Osteocyte (in vitro differentiated cells): ENCODE results near the gene PAN3. TPM values are rescaled to one million over a fixed set of nuclear protein-coding genes. Genes with fewer than 3 reads are reported as not detected.

ENCODE experiments used
- DNase-seq: peaks from one replicate; pipeline ENCODE4 v3.0.0; 2021; ENCODE audit warnings: mixed read lengths; ENCODE audit not compliant: unreplicated experiment; ENCODE audit errors: extremely low spot score
- H3K27ac Mint-ChIP-seq: one replicate; pipeline ENCODE4 v1.8.0; 2021; ENCODE audit warnings: mild to moderate bottlenecking, mixed read lengths; ENCODE audit not compliant: unreplicated experiment
- H3K27me3 Mint-ChIP-seq: one replicate; pipeline ENCODE4 v1.8.0; 2021; ENCODE audit warnings: mixed read lengths; ENCODE audit not compliant: unreplicated experiment
- H3K36me3 Mint-ChIP-seq: one replicate; pipeline ENCODE4 v1.8.0; 2021; ENCODE audit warnings: mixed read lengths; ENCODE audit not compliant: unreplicated experiment
- H3K4me1 Mint-ChIP-seq: one replicate; pipeline ENCODE4 v1.8.0; 2021; ENCODE audit warnings: mixed read lengths; ENCODE audit not compliant: unreplicated experiment
- H3K4me3 Mint-ChIP-seq: one replicate; pipeline ENCODE4 v1.8.0; 2021; ENCODE audit warnings: mild to moderate bottlenecking, moderate library complexity, mixed read lengths; ENCODE audit not compliant: unreplicated experiment
- H3K9me3 Mint-ChIP-seq: one replicate; pipeline ENCODE4 v1.8.0; 2021; ENCODE audit warnings: mixed read lengths; ENCODE audit not compliant: unreplicated experiment
- CTCF ChIP-seq: fragments of 200-600 bp; sonication (generic); IDR thresholded peaks from 2 replicates; pipeline ENCODE4 v1.5.0; 2021; ENCODE audit warnings: antibody characterized with exemption, mild to moderate bottlenecking, moderate library complexity
- total RNA-seq: library from RNA; stranded (reverse); gene quantifications from 2 replicates; pipeline ENCODE4 v1.2.1, GENCODE V29; 2021

PAN3 gene
- total RNA-seq, 1 donor from 2014 or later = 32.7 TPM

GRCh38 chr13:28106976-28107375 is 31.4 kb upstream of the PAN3 start:
- Mint-ChIP-seq H3K36me3 (no peaks in the 10 kb centered on the region), H3K4me3 (no peak overlapping the region), H3K4me1 (no peaks in the 10 kb centered on the region), H3K9me3 (no peaks in the 10 kb centered on the region), H3K27ac (no peak overlapping the region), H3K27me3 (peaks cover 57% of the 10 kb centered on the region)
- DNase-seq = no peak
- TF ChIP-seq CTCF = no peak

- Mint-ChIP-seq H3K9me3 (no peaks in the 10 kb centered on the region), H3K4me3 (no peak overlapping the region), H3K27ac (no peak overlapping the region), H3K4me1 (no peaks in the 10 kb centered on the region), H3K36me3 (no peaks in the 10 kb centered on the region), H3K27me3 (peaks cover 31% of the 10 kb centered on the region)
- DNase-seq = no peak
- no peak for TF ChIP-seq CTCF
These were observed 27.9 kb upstream of the PAN3 start for GRCh38 chr13:28110414-28110813.

- Mint-ChIP-seq H3K36me3 (no peaks in the 10 kb centered on the region), H3K4me1 (no peaks in the 10 kb centered on the region)
- no peak for TF ChIP-seq CTCF
These were observed 21.6 kb upstream of the PAN3 start for GRCh38 chr13:28116736-28117135.

GRCh38 chr13:28117689-28118377 is 20.5 kb upstream of the PAN3 start:
- H3K27ac Mint-ChIP-seq = no peak overlapping the region
- DNase-seq = no peak
- no peaks in the 10 kb centered on the region for H3K4me1 Mint-ChIP-seq
- no peak overlapping the region for H3K4me3 Mint-ChIP-seq
- peaks cover 38% of the 10 kb centered on the region for H3K27me3 Mint-ChIP-seq
- TF ChIP-seq CTCF = no peak
- H3K36me3 Mint-ChIP-seq = no peaks in the 10 kb centered on the region
- H3K9me3 Mint-ChIP-seq = no peaks in the 10 kb centered on the region

More at GRCh38 chr13:28116736-28117135, 21.6 kb upstream of the PAN3 start:
- Mint-ChIP-seq H3K4me3 (no peak overlapping the region), H3K27ac (no peak overlapping the region), H3K27me3 (peaks cover 38% of the 10 kb centered on the region), H3K9me3 (no peaks in the 10 kb centered on the region)
- no peak for DNase-seq

- no peak overlapping the region for H3K27ac Mint-ChIP-seq
- H3K27me3 Mint-ChIP-seq = peaks cover 38% of the 10 kb centered on the region
- H3K36me3 Mint-ChIP-seq = no peaks in the 10 kb centered on the region
- H3K4me1 Mint-ChIP-seq = no peaks in the 10 kb centered on the region
- no peak for TF ChIP-seq CTCF
- H3K9me3 Mint-ChIP-seq = no peaks in the 10 kb centered on the region
- DNase-seq = no peak
- no peak overlapping the region for H3K4me3 Mint-ChIP-seq
These were observed 18.0 kb upstream of the PAN3 start for GRCh38 chr13:28120317-28120716.
